Ectodermal cell (in vitro differentiated cells): ENCODE data around the gene STOX2.
A peak's percentile ranks its signal among the peaks of the same experiment; 100 is the strongest.

Source experiments
- H3K27ac ChIP-seq: 2 replicates; pipeline ENCODE4 v1.7.0; 2013; ENCODE audit warnings: mild to moderate bottlenecking, low read depth, low read length; ENCODE audit not compliant: insufficient read depth, poor library complexity, severe bottlenecking
- H3K27me3 ChIP-seq: 2 replicates; pipeline ENCODE4 v1.7.0; 2013; ENCODE audit warnings: mild to moderate bottlenecking, low read length; ENCODE audit not compliant: insufficient read depth, control insufficient read depth, poor library complexity, severe bottlenecking
- H3K36me3 ChIP-seq: one replicate; pipeline ENCODE4 v1.7.0; 2013; ENCODE audit warnings: low read length; ENCODE audit not compliant: control insufficient read depth, insufficient read depth
- H3K4me1 ChIP-seq: one replicate; pipeline ENCODE4 v1.7.0; 2013; ENCODE audit warnings: low read length; ENCODE audit not compliant: control insufficient read depth, insufficient read depth
- H3K4me3 ChIP-seq: 2 replicates; pipeline ENCODE4 v1.7.0; 2013; ENCODE audit warnings: low read depth, low read length, control low read depth; ENCODE audit not compliant: insufficient read depth
- H3K9me3 ChIP-seq: 2 replicates; pipeline ENCODE4 v1.7.0; 2013; ENCODE audit warnings: mild to moderate bottlenecking, low read length, moderate library complexity; ENCODE audit not compliant: control insufficient read depth
- WGBS, 2 experiments: methylation state at CpG; one replicate each; pipeline ENCODE4 v1.1.7; 2013; ENCODE audit warnings: missing lambda C conversion rate in 2 of 2; 5-methylcytosine and 5-hydroxymethylcytosine counted together

The STOX2 gene

DNA sequence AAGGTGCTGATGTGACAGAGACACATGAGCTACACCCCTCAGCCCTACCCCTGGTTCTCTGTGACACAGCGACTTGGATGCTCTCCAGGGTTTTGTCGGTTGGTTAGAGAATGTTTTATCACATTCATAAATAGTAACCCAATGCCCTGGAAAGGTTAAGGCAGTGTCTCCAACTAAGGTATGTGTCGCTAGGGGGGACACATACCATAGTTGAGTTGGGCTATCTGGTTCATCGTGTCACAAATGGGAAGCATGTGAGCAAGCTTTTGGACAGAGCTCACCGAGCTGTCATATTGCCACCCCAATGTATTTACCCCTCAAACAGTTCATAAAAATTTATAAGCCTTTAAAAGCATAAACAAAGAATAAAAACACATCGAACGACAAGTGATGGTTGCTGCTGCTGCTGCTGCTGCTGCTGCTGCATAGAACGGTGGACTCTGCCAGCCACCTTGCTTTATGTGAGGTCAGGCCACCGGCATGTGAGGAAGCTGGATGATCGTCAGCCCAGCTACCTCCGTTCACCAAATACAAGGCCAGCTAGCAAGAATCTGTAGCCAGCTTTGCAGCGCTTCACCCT lies 55.9 kb downstream of the STOX2 start:
- Histone ChIP-seq H3K4me1 (peaks cover 47% of the 10 kb centered on the region), H3K4me3 (no peak overlapping the region), H3K9me3 (no peaks in the 10 kb centered on the region), H3K36me3 (no peaks in the 10 kb centered on the region), H3K27ac (peak overlapping the region; percentile 74), H3K27me3 (no peaks in the 10 kb centered on the region)
- 70 to 75% methylated on average over 11 to 12 of the region's 12 CpGs for WGBS, 2 experiments

DNA sequence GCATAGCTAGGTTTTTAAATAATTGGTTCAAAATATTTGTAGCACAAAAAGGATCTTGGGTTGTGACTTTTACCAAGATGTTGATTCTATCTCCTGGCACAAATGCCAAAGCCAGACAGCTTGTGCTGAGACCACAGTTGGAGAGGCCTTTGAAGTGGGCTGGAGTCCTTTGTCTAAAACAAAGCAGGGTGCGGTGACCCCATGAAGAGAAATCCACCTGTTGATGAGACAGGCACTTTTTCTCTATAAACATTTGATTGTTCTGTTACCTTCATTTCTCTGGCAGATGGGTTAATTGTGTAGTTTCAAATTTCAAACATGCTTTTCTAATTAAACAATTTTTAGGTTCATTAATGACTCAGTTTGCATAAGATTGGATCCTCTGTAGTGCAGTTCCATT lies 56.7 kb downstream of the STOX2 start:
- Histone ChIP-seq H3K27ac (no peak overlapping the region), H3K4me3 (no peak overlapping the region), H3K36me3 (no peaks in the 10 kb centered on the region), H3K9me3 (no peaks in the 10 kb centered on the region), H3K4me1 (peaks cover 46% of the 10 kb centered on the region), H3K27me3 (no peaks in the 10 kb centered on the region)
- WGBS, 2 experiments: 32 to 50% methylated on average over 1 of the region's 1 CpG

DNA sequence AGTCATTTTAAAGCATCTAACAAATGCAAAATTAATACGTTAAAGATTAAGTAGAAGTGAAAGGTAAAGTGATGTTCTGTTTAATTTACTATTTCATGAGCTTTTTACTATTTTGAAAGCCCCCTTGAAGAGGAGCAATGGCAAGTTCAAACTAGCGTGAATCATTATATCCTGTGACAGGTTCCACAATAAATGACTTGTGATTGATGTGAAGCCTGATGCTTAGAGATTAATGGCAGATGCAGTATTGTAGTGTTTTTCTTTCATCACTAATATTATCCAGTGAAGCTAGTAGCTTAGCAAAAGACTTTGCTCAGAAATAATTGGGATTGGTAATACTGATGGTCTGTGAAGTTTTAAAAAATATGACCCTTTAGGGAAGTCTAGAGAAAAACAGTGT lies 57.3 kb downstream of the STOX2 start:
- WGBS, 2 experiments: 77 to 85% methylated on average over 1 to 2 of the region's 2 CpGs
- Histone ChIP-seq H3K27me3 (no peaks in the 10 kb centered on the region), H3K27ac (no peak overlapping the region), H3K4me1 (peaks cover 46% of the 10 kb centered on the region), H3K9me3 (no peaks in the 10 kb centered on the region), H3K4me3 (no peak overlapping the region), H3K36me3 (no peaks in the 10 kb centered on the region)

DNA sequence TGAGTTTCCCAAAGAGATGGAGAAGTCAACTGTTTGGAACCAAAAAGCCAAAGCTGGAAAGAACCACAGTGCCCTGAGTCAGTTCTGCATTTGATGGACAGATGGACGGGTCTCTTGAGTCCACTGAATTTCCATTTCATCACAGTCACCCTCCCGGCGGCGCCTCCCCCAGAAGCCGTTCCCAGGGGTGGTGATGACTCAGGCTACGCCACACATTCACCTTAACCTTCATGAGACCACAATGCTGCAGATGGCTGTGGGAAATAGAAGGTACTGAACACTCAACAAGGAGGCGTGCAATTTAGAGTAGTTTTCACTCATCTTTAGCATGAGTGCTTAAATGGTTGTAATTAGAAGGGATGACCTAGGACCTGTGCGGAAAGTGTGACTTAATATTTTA lies 61.3 kb downstream of the STOX2 start:
- Histone ChIP-seq H3K27ac (no peak overlapping the region), H3K27me3 (no peaks in the 10 kb centered on the region), H3K36me3 (no peaks in the 10 kb centered on the region), H3K4me3 (no peak overlapping the region), H3K4me1 (peaks cover 29% of the 10 kb centered on the region), H3K9me3 (no peaks in the 10 kb centered on the region)
- 83 to 96% methylated on average over 8 of the region's 8 CpGs for WGBS, 2 experiments

DNA sequence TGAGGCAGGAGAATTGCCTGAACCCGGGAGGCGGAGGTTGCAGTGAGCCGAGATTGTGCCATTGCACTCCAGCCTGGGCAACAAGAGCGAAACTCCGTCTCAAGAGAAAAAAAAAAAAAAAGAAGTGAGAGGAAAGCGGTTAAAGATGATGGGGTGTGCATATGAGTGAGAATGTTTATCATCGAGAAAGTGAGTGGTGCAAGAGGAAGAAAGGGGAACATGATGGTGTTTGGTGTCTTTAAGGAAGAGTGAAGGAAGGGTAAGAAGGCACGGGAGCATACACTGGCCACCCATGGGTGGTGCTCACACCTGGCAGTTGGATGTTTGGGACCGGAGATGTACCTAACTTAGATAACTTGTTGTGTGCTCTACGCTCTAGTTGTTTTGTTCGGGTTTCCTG lies 62.2 kb downstream of the STOX2 start:
- 89 to 94% methylated on average over 11 of the region's 11 CpGs for WGBS, 2 experiments
- Histone ChIP-seq H3K9me3 (no peaks in the 10 kb centered on the region), H3K36me3 (no peaks in the 10 kb centered on the region), H3K4me1 (peaks cover 29% of the 10 kb centered on the region), H3K4me3 (no peak overlapping the region), H3K27me3 (no peaks in the 10 kb centered on the region), H3K27ac (no peak overlapping the region)

DNA sequence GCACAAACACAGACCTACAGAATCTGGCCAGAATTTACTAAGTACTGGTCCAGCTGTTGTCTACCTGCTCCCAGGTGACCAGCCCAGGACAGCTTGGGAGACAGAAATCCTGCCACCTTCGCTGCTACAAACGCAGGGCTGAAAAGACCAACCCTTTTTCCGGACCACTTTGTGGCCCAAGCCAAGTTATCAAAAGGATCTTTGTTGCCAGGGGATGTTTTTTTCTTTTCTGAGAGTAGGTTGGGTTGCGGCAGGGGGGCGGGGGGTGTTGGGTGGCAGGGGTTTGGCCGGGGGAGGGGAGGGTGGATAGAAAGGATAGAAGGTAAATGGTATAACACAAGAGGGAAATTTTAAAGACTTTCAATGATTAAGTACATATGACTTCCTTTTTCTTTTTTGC lies 63.4 kb downstream of the STOX2 start:
- Histone ChIP-seq H3K27ac (no peak overlapping the region), H3K4me3 (no peak overlapping the region), H3K4me1 (peaks cover 22% of the 10 kb centered on the region), H3K9me3 (no peaks in the 10 kb centered on the region), H3K27me3 (no peaks in the 10 kb centered on the region), H3K36me3 (no peaks in the 10 kb centered on the region)
- 6 to 8% methylated on average over 3 to 4 of the region's 6 CpGs for WGBS, 2 experiments

DNA sequence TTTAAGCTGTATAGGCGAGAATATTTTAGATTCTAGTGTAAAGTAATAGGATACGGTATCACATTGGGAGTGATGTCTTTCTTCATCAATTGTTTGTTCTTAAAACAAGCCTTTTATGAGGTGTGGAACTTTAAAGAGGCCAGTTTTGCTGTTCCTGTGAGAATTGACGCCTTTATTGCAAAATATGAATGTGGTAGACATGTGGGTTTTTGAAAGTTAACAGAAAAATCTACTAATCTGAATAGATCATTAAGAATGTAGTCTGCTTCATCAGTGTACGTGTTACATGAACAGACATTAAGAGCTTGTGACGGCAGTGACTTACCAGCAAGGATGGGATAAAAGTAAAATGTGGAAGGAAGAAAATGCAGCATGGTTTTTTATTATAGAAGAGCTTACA lies 63.8 kb downstream of the STOX2 start:
- H3K9me3 ChIP-seq: no peaks in the 10 kb centered on the region
- no peak overlapping the region for H3K4me3 ChIP-seq
- no peaks in the 10 kb centered on the region for H3K27me3 ChIP-seq
- 85 to 88% methylated on average over 5 of the region's 5 CpGs for WGBS, 2 experiments
- peaks cover 22% of the 10 kb centered on the region for H3K4me1 ChIP-seq
- H3K36me3 ChIP-seq: no peaks in the 10 kb centered on the region
- H3K27ac ChIP-seq: no peak overlapping the region

DNA sequence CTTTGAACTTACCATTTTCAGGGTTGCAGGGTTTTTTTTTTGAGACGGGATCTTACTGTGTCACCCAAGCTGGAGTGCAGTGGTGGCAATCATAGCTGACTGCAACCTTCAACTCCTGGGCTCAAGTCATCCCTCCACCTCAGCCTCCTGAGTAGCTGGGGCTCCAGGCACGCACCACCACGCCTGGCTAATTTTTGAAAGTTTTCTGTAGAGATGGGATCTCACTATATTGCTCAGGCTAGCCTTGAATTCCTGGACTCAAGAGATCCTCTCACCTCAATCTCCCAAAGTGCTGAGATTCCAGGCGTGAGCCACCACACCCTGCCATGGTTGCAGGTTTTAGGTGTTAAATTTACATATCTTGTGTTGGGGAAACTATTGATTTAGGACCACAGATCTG lies 64.5 kb downstream of the STOX2 start:
- Histone ChIP-seq H3K9me3 (no peaks in the 10 kb centered on the region), H3K4me3 (no peak overlapping the region), H3K4me1 (peaks cover 22% of the 10 kb centered on the region), H3K36me3 (no peaks in the 10 kb centered on the region), H3K27me3 (no peaks in the 10 kb centered on the region), H3K27ac (no peak overlapping the region)
- WGBS, 2 experiments: 92% methylated on average over 4 of the region's 4 CpGs

DNA sequence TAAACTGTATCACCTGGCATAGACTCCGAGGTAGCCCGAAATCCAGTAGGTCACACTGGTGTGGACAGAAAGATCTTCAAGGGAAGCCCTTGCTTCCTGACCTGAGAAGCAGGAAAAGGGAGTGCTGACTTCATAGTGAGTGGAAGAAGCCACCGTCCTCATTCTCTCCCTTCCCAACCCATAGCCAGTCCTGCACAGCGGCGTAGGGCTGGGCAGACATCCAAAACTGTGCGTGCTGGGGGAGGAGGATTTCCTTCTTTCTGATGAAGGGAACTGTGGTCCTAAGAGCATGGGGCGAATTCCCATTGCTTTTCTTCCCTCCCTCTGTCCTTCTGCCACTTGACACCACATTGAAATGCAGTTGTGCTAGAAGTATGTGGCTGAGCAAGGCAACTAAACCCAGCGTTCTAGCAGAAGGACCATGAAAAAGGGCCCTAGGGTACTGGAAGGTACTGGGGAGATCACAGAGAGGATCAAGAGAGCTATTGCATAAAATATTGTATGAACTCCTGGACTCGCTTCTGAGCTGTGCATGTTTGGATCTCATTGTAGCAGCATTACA lies 66.9 kb downstream of the STOX2 start:
- Histone ChIP-seq H3K9me3 (no peaks in the 10 kb centered on the region), H3K4me3 (no peak overlapping the region), H3K4me1 (peaks cover 22% of the 10 kb centered on the region), H3K27me3 (no peaks in the 10 kb centered on the region), H3K36me3 (no peaks in the 10 kb centered on the region), H3K27ac (no peak overlapping the region)
- WGBS, 2 experiments: 79 to 85% methylated on average over 9 of the region's 9 CpGs

DNA sequence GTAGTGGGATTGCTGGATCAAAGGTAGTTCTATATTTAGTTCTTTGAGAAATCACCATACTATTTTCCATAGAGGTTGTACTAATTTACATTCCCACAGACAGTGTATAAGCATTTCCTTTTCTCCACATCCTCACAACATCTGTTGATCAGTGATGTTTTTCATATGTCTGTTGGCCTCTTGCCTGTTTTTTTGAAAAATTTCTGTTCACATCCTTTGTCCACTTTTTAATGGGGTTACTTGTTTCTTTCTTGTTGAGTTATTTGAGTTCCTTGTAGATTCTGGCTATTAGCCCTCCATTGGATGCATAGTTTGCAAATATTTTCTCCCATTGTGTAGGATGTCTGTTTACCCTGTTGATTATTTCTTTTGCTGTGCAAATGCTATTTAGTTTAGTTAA lies 72.6 kb downstream of the STOX2 start:
- H3K4me3 ChIP-seq: no peak overlapping the region
- H3K27ac ChIP-seq: no peak overlapping the region
- H3K27me3 ChIP-seq: no peaks in the 10 kb centered on the region
- no peaks in the 10 kb centered on the region for H3K9me3 ChIP-seq
- peaks cover 8% of the 10 kb centered on the region for H3K4me1 ChIP-seq
- H3K36me3 ChIP-seq: no peaks in the 10 kb centered on the region

DNA sequence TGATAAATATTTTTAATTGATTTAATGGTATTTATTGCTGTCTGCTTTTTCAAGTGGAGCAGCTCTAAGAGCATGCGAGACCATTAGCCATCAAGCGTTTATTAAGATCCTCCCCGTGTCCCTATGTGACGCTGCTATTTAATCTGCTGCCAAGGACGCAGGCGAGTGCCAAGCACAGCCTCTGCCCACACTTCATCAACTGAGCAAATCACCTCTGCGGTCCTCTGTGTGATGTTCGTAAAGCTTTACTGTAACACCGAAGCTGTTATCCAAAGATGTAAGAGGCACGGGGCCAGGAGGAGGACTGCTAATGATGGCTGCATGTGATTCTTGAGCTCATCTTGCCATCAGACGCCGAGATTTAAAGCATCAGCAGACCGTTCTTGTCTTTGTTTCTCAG lies 79.5 kb downstream of the STOX2 start:
- no peaks in the 10 kb centered on the region for H3K9me3 ChIP-seq
- H3K36me3 ChIP-seq: no peaks in the 10 kb centered on the region
- H3K27me3 ChIP-seq: no peaks in the 10 kb centered on the region
- H3K27ac ChIP-seq: no peak overlapping the region
- peaks cover 35% of the 10 kb centered on the region for H3K4me1 ChIP-seq
- 95 to 96% methylated on average over 13 of the region's 13 CpGs for WGBS, 2 experiments
- no peak overlapping the region for H3K4me3 ChIP-seq
